ENCODE results near the gene PCARE. TPM values are rescaled to one million over a fixed set of nuclear protein-coding genes. Genes with fewer than 3 reads are reported as not detected.

The PCARE gene
- total and polyA plus RNA-seq, 2 experiments from 2014 or later = not detected

DNA sequence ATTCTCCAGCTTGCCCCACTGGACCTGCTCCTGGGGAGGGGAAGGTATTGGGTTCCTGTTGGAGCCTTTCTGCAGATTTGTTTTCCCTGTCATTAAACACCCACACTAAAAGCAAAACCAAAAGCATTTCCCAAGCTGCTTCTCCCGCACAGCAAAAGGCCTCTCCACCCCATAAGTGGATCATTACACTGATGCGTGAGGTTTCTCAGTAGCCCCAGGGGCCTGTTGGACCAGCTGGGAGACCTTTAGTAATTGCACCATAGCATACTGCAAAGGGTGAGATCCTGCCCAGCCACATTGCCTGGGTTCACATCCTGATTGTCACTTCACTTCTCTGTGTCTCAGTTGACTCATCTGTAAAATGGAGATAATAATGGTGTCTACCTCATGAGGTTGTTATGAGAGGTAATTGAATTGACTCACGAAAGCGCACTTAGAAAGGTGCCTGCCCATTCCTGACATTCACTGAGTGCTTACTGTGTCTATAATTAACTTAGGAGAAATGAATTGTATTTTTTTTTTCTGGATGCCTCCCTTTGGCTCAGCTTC lies 49.4 kb downstream of the PCARE start:
- Histone ChIP-seq H3K9me2 (ENCODE audit: insufficient read depth) (no peaks in the 10 kb centered on the region), H3F3A (replicated peaks; ENCODE audit: low read depth) (no peaks in the 10 kb centered on the region), H3K4me2 (no peak overlapping the region), H2AFZ (no peak overlapping the region), H3K27ac (ENCODE audit: low read depth) (no peak overlapping the region), H4K20me1 (replicated peaks; ENCODE audit: insufficient read depth) (no peaks in the 10 kb centered on the region), H3K36me3 (ENCODE audit: insufficient read depth) (no peaks in the 10 kb centered on the region), H3K27me3 (ENCODE audit: insufficient read depth) (no peaks in the 10 kb centered on the region), H3K4me3 (no peak overlapping the region), H3K4me1 (ENCODE audit: insufficient read depth) (no peaks in the 10 kb centered on the region), H3K79me2 (replicated peaks; ENCODE audit: insufficient read depth) (no peaks in the 10 kb centered on the region)
- no peak for ATAC-seq
- no peak overlapping the region for H3K4me3 Mint-ChIP-seq
- H3K27me3 Mint-ChIP-seq (ENCODE audit: insufficient read depth, low read depth, poor library complexity) = peaks cover 4% of the 10 kb centered on the region
- no peaks in the 10 kb centered on the region for H3K9me3 Mint-ChIP-seq
- no peak for DNase-seq (ENCODE audit: low spot score)
- no peak overlapping the region for H3K27ac Mint-ChIP-seq
- peaks cover 5% of the 10 kb centered on the region; the same call in 2 of the 3 replicates for H3K4me1 Mint-ChIP-seq
- H3K36me3 Mint-ChIP-seq (ENCODE audit: low read depth) = no peaks in the 10 kb centered on the region
- TF ChIP-seq NANOG (IDR thresholded peaks at IDR 0.05; ENCODE audit: borderline replicate concordance) (no peak), STAT1 (IDR thresholded peaks at IDR 0.05; ENCODE audit: unreplicated experiment) (no peak), CREB1 (CRISPR knock-in tag; IDR thresholded peaks at IDR 0.05; ENCODE audit: low read depth) (no peak), ZNF114 (CRISPR knock-in tag; IDR thresholded peaks at IDR 0.05) (no peak), ZNF462 (CRISPR knock-in tag; IDR thresholded peaks at IDR 0.05) (no peak), ZNF331 (CRISPR knock-in tag; IDR thresholded peaks at IDR 0.05; ENCODE audit: low read depth) (no peak), POLR2AphosphoS5 (IDR thresholded peaks at IDR 0.05; ENCODE audit: low read depth) (no peak), EZH2 (IDR thresholded peaks at IDR 0.05; ENCODE audit: low read depth, unreplicated experiment) (no peak), REST (IDR thresholded peaks at IDR 0.05; ENCODE audit: unreplicated experiment) (no peak), JUNB (IDR thresholded peaks at IDR 0.05; ENCODE audit: unreplicated experiment) (no peak), EZH2phosphoT487 (IDR thresholded peaks at IDR 0.05; ENCODE audit: unreplicated experiment) (no peak)
- TF ChIP-seq, protein P1, sequence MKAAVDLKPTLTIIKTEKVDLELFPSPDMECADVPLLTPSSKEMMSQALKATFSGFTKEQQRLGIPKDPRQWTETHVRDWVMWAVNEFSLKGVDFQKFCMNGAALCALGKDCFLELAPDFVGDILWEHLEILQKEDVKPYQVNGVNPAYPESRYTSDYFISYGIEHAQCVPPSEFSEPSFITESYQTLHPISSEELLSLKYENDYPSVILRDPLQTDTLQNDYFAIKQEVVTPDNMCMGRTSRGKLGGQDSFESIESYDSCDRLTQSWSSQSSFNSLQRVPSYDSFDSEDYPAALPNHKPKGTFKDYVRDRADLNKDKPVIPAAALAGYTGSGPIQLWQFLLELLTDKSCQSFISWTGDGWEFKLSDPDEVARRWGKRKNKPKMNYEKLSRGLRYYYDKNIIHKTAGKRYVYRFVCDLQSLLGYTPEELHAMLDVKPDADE (IDR thresholded peaks at IDR 0.05) = no peak
- TF ChIP-seq, protein P2, sequence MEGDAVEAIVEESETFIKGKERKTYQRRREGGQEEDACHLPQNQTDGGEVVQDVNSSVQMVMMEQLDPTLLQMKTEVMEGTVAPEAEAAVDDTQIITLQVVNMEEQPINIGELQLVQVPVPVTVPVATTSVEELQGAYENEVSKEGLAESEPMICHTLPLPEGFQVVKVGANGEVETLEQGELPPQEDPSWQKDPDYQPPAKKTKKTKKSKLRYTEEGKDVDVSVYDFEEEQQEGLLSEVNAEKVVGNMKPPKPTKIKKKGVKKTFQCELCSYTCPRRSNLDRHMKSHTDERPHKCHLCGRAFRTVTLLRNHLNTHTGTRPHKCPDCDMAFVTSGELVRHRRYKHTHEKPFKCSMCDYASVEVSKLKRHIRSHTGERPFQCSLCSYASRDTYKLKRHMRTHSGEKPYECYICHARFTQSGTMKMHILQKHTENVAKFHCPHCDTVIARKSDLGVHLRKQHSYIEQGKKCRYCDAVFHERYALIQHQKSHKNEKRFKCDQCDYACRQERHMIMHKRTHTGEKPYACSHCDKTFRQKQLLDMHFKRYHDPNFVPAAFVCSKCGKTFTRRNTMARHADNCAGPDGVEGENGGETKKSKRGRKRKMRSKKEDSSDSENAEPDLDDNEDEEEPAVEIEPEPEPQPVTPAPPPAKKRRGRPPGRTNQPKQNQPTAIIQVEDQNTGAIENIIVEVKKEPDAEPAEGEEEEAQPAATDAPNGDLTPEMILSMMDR (conservative IDR thresholded peaks at IDR 0.05; ENCODE audit: low read depth in 2 of 2) = no peak
